GM23248 (cell line): Measurements from ENCODE around the gene PSMB5. TPM values are rescaled to one million over a fixed set of nuclear protein-coding genes. Genes with fewer than 3 reads are reported as not detected.

Source experiments
- DNase-seq: peaks from one replicate; pipeline ENCODE4 v3.0.0-alpha.2; 2015
- H2AFZ ChIP-seq: fragments of 200-600 bp; sonication (generic); 2 replicates; pipeline ENCODE4 v1.6.1; 2016; ENCODE audit warnings: antibody characterized with exemption
- H3F3A ChIP-seq: fragments of 200-600 bp; sonication (generic); 2 replicates; pipeline ENCODE4 v1.6.1; 2016; ENCODE audit warnings: mild to moderate bottlenecking, antibody characterized with exemption, mixed run types; ENCODE audit not compliant: insufficient read depth
- H3K27ac ChIP-seq: fragments of 200-600 bp; sonication (generic); 2 replicates; pipeline ENCODE4 v1.5.1; 2016; ENCODE audit warnings: mild to moderate bottlenecking
- H3K27me3 ChIP-seq: fragments of 200-600 bp; sonication (generic); replicated peaks from 2 replicates; pipeline ENCODE4 v1.6.1; 2016; ENCODE audit warnings: mild to moderate bottlenecking; ENCODE audit not compliant: insufficient read depth
- H3K36me3 ChIP-seq: fragments of 200-600 bp; sonication (generic); 2 replicates; pipeline ENCODE4 v1.6.1; 2016; ENCODE audit warnings: low read depth, mild to moderate bottlenecking
- H3K4me1 ChIP-seq: fragments of 200-600 bp; sonication (generic); 2 replicates; pipeline ENCODE4 v1.6.1; 2016; ENCODE audit warnings: mild to moderate bottlenecking; ENCODE audit not compliant: insufficient read depth
- H3K4me2 ChIP-seq: fragments of 200-600 bp; sonication (generic); one replicate; pipeline ENCODE4 v1.6.1; 2016; ENCODE audit warnings: mild to moderate bottlenecking; ENCODE audit not compliant: unreplicated experiment
- H3K4me3 ChIP-seq: fragments of 200-600 bp; sonication (generic); 2 replicates; pipeline ENCODE4 v1.5.1; 2016; ENCODE audit warnings: mild to moderate bottlenecking
- H3K79me2 ChIP-seq: fragments of 200-600 bp; sonication (generic); 2 replicates; pipeline ENCODE4 v1.6.1; 2016; ENCODE audit warnings: mild to moderate bottlenecking; ENCODE audit not compliant: insufficient read depth
- H3K9ac ChIP-seq: fragments of 200-600 bp; sonication (generic); 2 replicates; pipeline ENCODE4 v1.6.1; 2016; ENCODE audit warnings: mild to moderate bottlenecking
- H3K9me2 ChIP-seq: fragments of 200-600 bp; sonication (generic); 2 replicates; pipeline ENCODE4 v1.6.1; 2016; ENCODE audit warnings: mixed run types, mild to moderate bottlenecking, moderate library complexity; ENCODE audit not compliant: insufficient read depth
- H3K9me3 ChIP-seq: fragments of 200-600 bp; sonication (generic); one replicate; pipeline ENCODE4 v1.6.1; 2017; ENCODE audit warnings: low read depth
- H4K20me1 ChIP-seq: fragments of 200-600 bp; sonication (generic); 2 replicates; pipeline ENCODE4 v1.6.0; 2016; ENCODE audit not compliant: insufficient read depth
- EZH2 ChIP-seq: fragments of 200-600 bp; sonication (generic); IDR thresholded peaks from 2 replicates; pipeline ENCODE4 v1.6.1; 2018; ENCODE audit warnings: antibody characterized with exemption, mild to moderate bottlenecking; ENCODE audit not compliant: insufficient read depth, poor library complexity, severe bottlenecking
- EZH2phosphoT487 ChIP-seq: fragments of 200-600 bp; sonication (generic); IDR thresholded peaks from 2 replicates; pipeline ENCODE4 v1.6.1; 2018; ENCODE audit warnings: antibody characterized with exemption, moderate library complexity, mild to moderate bottlenecking, low read depth; ENCODE audit not compliant: insufficient read depth
- WGBS, 2 experiments: methylation state at CpG; one replicate each; pipeline ENCODE4 v1.1.6; 2015 to 2017; ENCODE audit warnings: low lambda C conversion rate in 2 of 2, low coverage in 1 of 2; ENCODE audit errors: missing lambda C conversion rate in 2 of 2; 5-methylcytosine and 5-hydroxymethylcytosine counted together
- in situ Hi-C: fragments of 300-500 bp; cut with MboI; formaldehyde crosslinking; loops from 2 replicates; pipeline ENCODE4 v1.15.0; 2020
- polyA plus RNA-seq: library from polyadenylated mRNA; unstranded; fragments of >200 nt; fragmentation: Nextera tagmentation; extraction: Ambion mirVana; gene quantifications from 2 replicates; pipeline ENCODE4 v1.2.1, GENCODE V29; 2016
- total RNA-seq: library from RNA; depleted of rRNA; stranded (reverse); fragments of >200 nt; shearing (Covaris generic); gene quantifications from 2 replicates; pipeline ENCODE4 v1.2.3, GENCODE V29; 2014

Gene PSMB5
- total and polyA plus RNA-seq, 2 experiments from 2014 or later = 263 to 274 TPM

DNA sequence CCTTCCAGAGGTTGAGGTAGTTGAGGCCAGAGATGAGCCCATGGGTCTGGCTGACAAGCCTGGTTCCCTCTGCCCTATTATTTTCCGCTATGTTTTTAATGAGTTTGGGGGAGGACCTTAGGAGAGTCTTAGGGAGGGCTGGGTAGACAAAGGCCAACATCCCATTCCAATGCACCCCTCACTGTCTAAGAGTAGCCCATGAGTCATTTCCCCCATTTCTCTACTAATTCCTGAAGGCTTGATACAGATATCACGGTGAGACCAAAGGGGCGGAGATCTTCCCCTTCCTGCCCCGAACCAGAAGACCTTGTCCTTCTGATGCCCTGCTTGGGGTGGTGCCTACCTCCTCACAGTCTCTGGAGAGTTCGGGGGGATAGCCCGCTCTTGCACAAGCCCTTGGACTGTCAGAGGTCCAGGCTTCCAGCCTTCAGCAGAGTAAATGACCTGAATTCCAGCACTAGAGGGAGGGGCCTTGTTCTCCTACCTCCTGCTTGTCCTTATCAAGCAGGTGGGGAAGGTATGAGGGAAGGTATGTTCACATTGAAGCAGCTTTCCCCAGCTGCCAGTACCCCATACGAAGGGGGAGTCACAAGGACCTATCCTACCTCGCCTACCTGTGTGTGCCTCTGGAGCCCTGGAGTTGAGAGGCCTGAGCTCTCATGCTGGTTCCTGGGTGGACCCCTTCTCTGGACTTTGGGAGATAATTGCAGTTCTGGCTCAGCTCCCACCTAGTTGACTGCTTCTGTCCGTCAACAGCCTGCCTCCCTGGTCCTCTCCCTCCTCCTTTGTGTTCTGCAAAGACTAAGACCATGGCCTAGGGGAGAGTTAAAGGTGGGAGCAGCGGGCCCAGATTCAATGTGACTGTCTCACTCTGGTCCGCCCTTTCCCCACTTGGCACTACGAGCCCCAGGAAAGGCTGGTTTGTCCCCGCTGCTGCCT is 11.0 kb upstream of the PSMB5 start:
- Histone ChIP-seq H3K4me2 (no peak overlapping the region), H3K79me2 (no peaks in the 10 kb centered on the region), H3K9ac (no peak overlapping the region), H3K4me3 (no peak overlapping the region), H3K9me2 (no peaks in the 10 kb centered on the region), H3K27me3 (no peaks in the 10 kb centered on the region), H3K4me1 (no peaks in the 10 kb centered on the region), H3F3A (no peaks in the 10 kb centered on the region), H4K20me1 (no peaks in the 10 kb centered on the region), H3K27ac (no peak overlapping the region), H2AFZ (no peak overlapping the region), H3K9me3 (no peaks in the 10 kb centered on the region), H3K36me3 (no peaks in the 10 kb centered on the region)
- in situ Hi-C loops = no loop called here
- TF ChIP-seq EZH2 = no peak
- no peak for TF ChIP-seq EZH2phosphoT487
- no peak for DNase-seq
- WGBS, 2 experiments = 86 to 87% methylated on average over 13 of the region's 13 CpGs

DNA sequence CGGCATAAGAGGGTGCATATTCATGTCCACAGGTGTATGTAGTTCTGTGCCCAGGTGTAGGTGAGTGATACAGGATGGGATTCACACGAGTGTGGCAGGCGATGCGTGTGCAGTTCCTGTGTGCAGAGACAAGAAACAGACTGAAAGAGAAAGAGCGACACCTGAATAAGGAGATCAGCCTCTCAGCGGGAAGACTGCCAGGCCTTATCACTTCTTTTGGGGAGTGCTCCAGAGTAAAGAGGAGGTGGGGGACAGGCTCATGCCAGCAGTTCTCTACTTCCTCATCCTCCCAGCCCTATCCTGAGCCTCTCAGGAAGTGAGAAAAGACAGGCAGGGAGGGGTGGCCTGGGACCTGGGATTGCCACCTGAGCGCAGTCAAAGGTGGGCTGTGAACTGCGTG is 10.1 kb upstream of the PSMB5 start:
- no peak overlapping the region for H3K9ac ChIP-seq
- H2AFZ ChIP-seq = no peak overlapping the region
- H3K4me1 ChIP-seq = no peaks in the 10 kb centered on the region
- no peak overlapping the region for H3K4me3 ChIP-seq
- no peaks in the 10 kb centered on the region for H3F3A ChIP-seq
- no peaks in the 10 kb centered on the region for H3K9me2 ChIP-seq
- DNase-seq = no peak
- H3K27ac ChIP-seq = no peak overlapping the region
- H3K79me2 ChIP-seq = no peaks in the 10 kb centered on the region
- H3K4me2 ChIP-seq = no peak overlapping the region
- in situ Hi-C loops = no loop called here
- no peaks in the 10 kb centered on the region for H3K36me3 ChIP-seq
- no peaks in the 10 kb centered on the region for H4K20me1 ChIP-seq
- WGBS, 2 experiments = 77 to 80% methylated on average over 8 of the region's 8 CpGs
- TF ChIP-seq EZH2 = no peak
- H3K27me3 ChIP-seq = no peaks in the 10 kb centered on the region
- H3K9me3 ChIP-seq = no peaks in the 10 kb centered on the region

DNA sequence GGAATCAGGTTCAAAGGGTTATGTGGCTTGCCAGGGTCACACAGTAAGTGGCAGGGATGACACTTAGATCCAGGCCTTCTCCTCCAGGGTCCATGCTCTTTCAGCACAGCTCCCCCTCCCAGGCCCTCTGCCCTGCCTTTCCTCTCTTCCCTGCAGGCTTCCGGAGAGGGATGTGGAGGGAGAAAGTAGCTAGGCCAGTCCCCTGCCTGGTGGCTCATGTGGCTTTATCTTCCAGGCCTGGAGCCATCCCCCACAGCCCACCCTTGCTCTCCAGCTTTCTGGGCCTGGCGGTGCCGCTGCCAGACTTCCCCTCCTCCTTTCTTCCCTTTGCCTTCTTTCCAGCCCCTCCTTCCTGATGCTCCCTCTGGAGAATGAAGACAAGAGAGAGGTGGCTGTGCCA is 9.1 kb upstream of the PSMB5 start:
- Histone ChIP-seq H3K27ac (no peak overlapping the region), H3K9me2 (no peaks in the 10 kb centered on the region), H3K36me3 (no peaks in the 10 kb centered on the region), H3F3A (no peaks in the 10 kb centered on the region), H3K4me3 (no peak overlapping the region), H3K9me3 (no peaks in the 10 kb centered on the region), H4K20me1 (no peaks in the 10 kb centered on the region), H3K4me2 (no peak overlapping the region), H3K79me2 (no peaks in the 10 kb centered on the region), H3K27me3 (no peaks in the 10 kb centered on the region), H3K9ac (no peak overlapping the region), H2AFZ (no peak overlapping the region), H3K4me1 (no peaks in the 10 kb centered on the region)
- in situ Hi-C loops = no loop called here
- DNase-seq = no peak
- TF ChIP-seq EZH2phosphoT487 (no peak), EZH2 (no peak)
- WGBS, 2 experiments = 93 to 96% methylated on average over 3 of the region's 3 CpGs

DNA sequence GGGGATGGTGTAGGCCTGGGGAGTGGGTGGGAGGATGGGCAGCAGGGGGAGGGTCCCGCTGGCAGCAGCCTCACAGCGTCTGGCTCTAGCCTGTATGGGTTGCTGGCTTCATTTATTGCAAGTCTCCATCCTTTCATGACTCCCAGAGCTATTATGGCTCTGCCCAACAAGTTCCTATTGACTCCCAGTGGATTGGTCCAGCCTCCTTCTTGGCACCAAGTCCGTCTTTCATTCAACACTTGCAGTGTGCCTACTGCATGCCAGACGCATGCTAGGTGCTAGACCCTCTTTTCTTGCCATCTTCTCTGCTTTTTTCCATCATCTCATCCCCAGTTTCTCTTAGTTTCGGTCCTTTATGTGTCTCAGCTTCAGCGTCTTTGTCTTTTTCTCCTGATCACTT is 8.4 kb upstream of the PSMB5 start:
- H3K9me3 ChIP-seq = no peaks in the 10 kb centered on the region
- WGBS, 2 experiments = 80 to 82% methylated on average over 6 of the region's 6 CpGs
- no peaks in the 10 kb centered on the region for H3F3A ChIP-seq
- no peak overlapping the region for H3K9ac ChIP-seq
- H3K36me3 ChIP-seq = no peaks in the 10 kb centered on the region
- in situ Hi-C loops = no loop called here
- H3K4me3 ChIP-seq = no peak overlapping the region
- no peaks in the 10 kb centered on the region for H4K20me1 ChIP-seq
- H3K79me2 ChIP-seq = no peaks in the 10 kb centered on the region
- H3K4me2 ChIP-seq = no peak overlapping the region
- TF ChIP-seq EZH2 (no peak), EZH2phosphoT487 (no peak)
- DNase-seq = no peak
- H3K4me1 ChIP-seq = no peaks in the 10 kb centered on the region
- H2AFZ ChIP-seq = no peak overlapping the region
- no peaks in the 10 kb centered on the region for H3K27me3 ChIP-seq
- H3K27ac ChIP-seq = no peak overlapping the region
- no peaks in the 10 kb centered on the region for H3K9me2 ChIP-seq
